ENCODE results near the gene ZEB2. TPM values are rescaled to one million over a fixed set of nuclear protein-coding genes. Genes with fewer than 3 reads are reported as not detected.

ZEB2 gene
- total RNA-seq, 1 donor: 104 TPM

DNA sequence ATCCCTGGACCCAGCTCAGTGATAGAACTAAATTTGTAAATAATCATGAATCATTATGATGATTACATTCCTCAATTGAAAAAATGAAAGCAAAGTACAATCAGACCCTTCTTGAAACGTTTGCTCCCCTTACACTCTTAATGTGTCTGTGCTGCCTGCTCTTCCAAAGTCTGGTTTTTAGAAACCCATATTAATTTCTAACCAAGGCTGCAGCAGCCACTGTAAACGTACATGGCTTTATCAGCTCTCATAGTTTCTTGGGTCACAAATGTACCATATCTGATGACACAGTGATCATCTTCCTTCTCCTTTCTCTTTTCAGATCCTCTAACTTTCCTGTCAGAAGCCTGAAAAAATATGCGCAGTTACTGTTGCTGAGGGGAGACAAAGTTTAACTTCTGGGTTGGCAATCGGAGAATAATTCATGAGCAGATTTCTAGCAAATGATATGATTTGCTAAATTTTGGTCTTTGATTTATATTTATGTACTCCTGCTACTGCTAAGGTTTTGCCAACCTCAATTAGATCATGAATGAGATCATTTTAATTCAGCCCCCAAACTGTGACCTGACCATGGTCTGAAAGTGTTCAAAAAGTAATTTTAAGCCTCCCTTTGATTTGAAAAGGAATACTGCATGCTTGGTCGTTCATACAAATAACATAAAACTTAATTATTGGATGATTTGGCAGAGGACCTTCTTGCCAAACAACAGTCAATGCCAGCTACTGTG lies 12.3 kb downstream of the ZEB2 start:
- peak overlapping the region; percentile 28 for H3K4me3 ChIP-seq (ENCODE audit: low read depth, low read length)
- TF ChIP-seq, protein P1, sequence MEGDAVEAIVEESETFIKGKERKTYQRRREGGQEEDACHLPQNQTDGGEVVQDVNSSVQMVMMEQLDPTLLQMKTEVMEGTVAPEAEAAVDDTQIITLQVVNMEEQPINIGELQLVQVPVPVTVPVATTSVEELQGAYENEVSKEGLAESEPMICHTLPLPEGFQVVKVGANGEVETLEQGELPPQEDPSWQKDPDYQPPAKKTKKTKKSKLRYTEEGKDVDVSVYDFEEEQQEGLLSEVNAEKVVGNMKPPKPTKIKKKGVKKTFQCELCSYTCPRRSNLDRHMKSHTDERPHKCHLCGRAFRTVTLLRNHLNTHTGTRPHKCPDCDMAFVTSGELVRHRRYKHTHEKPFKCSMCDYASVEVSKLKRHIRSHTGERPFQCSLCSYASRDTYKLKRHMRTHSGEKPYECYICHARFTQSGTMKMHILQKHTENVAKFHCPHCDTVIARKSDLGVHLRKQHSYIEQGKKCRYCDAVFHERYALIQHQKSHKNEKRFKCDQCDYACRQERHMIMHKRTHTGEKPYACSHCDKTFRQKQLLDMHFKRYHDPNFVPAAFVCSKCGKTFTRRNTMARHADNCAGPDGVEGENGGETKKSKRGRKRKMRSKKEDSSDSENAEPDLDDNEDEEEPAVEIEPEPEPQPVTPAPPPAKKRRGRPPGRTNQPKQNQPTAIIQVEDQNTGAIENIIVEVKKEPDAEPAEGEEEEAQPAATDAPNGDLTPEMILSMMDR (IDR thresholded peaks at IDR 0.05; ENCODE audit: insufficient read depth, low read length): no peak
- DNase-seq (ENCODE audit: low read depth): peak; percentile 39

DNA sequence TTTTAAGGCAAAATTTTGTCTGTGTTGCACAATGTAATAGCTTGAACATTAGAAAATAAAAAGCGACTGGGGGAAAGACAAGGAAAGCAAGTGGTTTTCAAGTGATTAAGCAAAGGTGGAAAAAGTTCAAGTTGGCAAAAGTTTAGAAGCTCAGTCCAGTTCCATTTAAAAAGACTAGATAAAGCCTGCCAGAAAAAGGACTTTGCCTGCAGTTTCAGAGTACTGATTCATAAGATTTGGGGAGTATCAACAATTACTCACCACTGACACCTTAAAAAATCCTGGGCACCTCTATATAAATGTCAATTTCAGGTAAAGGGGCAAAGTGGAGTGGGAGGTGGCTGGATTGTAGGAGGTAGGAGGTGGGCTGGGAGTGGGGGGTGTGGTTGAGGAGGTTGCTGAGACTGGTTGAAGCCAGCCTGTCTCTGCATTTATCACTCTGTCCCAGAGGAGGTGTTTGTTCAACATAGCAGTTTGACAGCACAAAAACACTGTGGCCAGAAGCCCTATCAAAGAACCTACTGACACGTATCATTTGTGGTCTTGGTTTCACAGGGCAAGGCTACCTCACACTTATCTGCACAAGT lies 14.6 kb downstream of the ZEB2 start:
- TF ChIP-seq, protein P1 (IDR thresholded peaks at IDR 0.05; ENCODE audit: insufficient read depth, low read length): no peak
- no peak overlapping the region for H3K4me3 ChIP-seq (ENCODE audit: low read depth, low read length)
- DNase-seq (ENCODE audit: low read depth): peak; percentile 93

DNA sequence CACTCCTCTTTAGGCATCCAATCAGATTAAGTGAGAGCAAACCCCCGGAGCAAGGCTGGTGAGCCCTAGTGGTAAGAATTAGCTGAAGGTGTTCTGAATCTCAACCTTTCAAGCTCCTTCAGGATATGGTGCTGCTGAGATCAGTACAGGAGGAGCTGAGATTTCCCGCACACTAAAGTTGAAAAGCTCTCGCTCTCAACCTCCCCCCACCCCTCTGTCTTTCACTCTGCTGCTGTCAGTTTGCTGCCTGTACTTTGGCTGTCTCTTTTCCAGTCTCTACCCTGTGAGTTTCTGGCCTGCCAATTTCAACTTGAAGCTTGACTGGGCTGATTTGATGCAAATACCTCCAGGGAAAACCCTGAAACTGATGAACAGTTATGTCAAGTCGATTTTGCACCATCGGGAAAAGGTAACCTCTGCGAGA lies 15.7 kb downstream of the ZEB2 start:
- no peak for DNase-seq (ENCODE audit: low read depth)
- H3K4me3 ChIP-seq (ENCODE audit: low read depth, low read length): no peak overlapping the region
- TF ChIP-seq, protein P1 (IDR thresholded peaks at IDR 0.05; ENCODE audit: insufficient read depth, low read length): peak; percentile 22

DNA sequence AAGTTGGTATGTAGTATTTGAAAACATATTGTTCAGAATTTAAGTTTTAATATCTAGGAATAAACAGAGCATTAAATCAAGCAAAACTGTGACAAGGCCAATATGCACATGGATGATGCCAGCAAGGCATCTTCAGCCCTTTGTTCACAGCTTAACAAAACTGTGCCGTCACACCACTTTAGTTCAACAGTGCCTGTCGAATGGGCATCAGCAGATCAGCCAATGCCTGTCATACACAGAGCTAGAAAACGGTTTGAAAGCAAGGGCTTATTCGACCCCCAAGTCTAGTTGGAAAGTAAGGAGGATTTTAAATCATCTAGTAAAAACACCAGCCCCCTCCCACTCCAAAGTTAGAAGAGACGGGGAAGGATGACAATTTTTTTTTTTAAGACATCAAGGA lies 16.7 kb downstream of the ZEB2 start:
- TF ChIP-seq, protein P1 (IDR thresholded peaks at IDR 0.05; ENCODE audit: insufficient read depth, low read length): no peak
- H3K4me3 ChIP-seq (ENCODE audit: low read depth, low read length): no peak overlapping the region
- no peak for DNase-seq (ENCODE audit: low read depth)

DNA sequence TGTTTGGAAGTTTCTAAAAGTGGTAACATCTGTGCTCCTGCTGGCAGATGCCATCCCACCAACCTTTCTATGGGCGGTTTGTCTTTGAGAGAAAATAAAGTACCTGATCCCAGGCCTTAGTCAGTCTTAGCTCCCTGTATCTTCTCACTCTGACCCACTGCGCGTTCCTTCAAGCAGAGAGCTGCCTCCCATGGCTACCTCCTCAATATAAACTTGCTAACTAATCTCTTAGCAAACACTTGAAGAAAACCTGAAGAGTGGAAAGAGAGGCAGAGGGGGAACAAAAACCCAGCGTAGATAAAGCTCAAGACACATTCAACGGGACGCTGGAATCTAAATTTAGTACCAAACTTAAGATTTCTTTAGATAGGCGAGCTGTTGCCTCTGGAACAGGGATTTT lies 17.6 kb downstream of the ZEB2 start:
- DNase-seq (ENCODE audit: low read depth): no peak

DNA sequence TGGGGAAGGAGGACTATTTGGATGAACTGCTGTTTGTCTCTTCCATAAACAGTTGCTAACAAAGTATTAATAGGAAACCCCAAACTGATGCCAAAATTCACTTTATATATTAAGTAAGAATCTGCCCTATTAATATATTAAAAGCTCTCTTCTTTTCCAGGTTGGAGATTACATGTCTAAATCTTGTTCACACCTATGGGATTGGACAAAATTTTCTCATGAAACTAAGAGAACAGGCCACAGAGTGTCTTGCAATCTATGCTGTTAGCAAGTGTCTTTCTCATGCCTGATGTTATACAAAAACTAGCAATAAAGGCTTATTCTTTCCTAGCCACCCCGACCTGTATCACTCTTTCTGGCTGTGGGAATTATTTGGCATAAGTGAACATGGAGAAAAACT lies 18.3 kb downstream of the ZEB2 start:
- no peak overlapping the region for H3K4me3 ChIP-seq (ENCODE audit: low read depth, low read length)
- no peak for DNase-seq (ENCODE audit: low read depth)
- TF ChIP-seq, protein P1 (IDR thresholded peaks at IDR 0.05; ENCODE audit: insufficient read depth, low read length): no peak

More for the DNA sequence above, 17.6 kb downstream of the ZEB2 start:
- H3K4me3 ChIP-seq (ENCODE audit: low read depth, low read length): no peak overlapping the region
- TF ChIP-seq, protein P1 (IDR thresholded peaks at IDR 0.05; ENCODE audit: insufficient read depth, low read length): no peak

Data from fibroblast of the aortic adventitia (primary cell).